HCT116 (cell line): ENCODE measurements around the gene BOLA3.

ENCODE experiments used
- CEBPB ChIP-seq: IDR thresholded peaks from 2 replicates; pipeline ENCODE4 v1.6.1; 2012; ENCODE audit warnings: low read depth
- CTCF ChIP-seq, 3 experiments: fragments of 200-600 bp in 1 of 3; sonication (generic) in 1 of 3; IDR thresholded peaks in 2 of 3; conservative IDR thresholded peaks in 1 of 3; 2 replicates each; pipeline ENCODE4 v1.5.1; 2012 to 2017; ENCODE audit warnings: low read depth in 2 of 3, low read length in 2 of 3, antibody characterized with exemption in 1 of 3, borderline replicate concordance in 1 of 3, control low read depth in 1 of 3, mild to moderate bottlenecking in 1 of 3, mixed read lengths in 1 of 3, mixed run types in 1 of 3, moderate library complexity in 1 of 3; ENCODE audit not compliant: insufficient read depth in 1 of 3
- JUND ChIP-seq: IDR thresholded peaks from 2 replicates; pipeline ENCODE4 v1.6.1; 2012
- POLR2A ChIP-seq: IDR thresholded peaks from 2 replicates; pipeline ENCODE4 v1.7.0; 2011; ENCODE audit warnings: borderline replicate concordance; ENCODE audit not compliant: insufficient read depth, insufficient read length; ENCODE audit errors: extremely low read depth
- YY1 ChIP-seq: IDR thresholded peaks from 2 replicates; pipeline ENCODE4 v1.6.1; 2011; ENCODE audit warnings: low read length, low read depth, moderate library complexity, mild to moderate bottlenecking; ENCODE audit not compliant: insufficient replicate concordance; ENCODE audit errors: extremely low read depth
- ZNF274 ChIP-seq: fragments of 200-500 bp; sonication (Bioruptor generic); IDR thresholded peaks from 2 replicates; pipeline ENCODE4 v1.6.1; 2014; ENCODE audit warnings: mild to moderate bottlenecking, low read depth, low read length, inconsistent platforms

- TF ChIP-seq CTCF (IDR thresholded peaks at IDR 0.05 in 2 of 3, conservative IDR thresholded peaks at IDR 0.05 in 1 of 3; ENCODE audit: borderline replicate concordance in 1 of 3, insufficient read depth in 1 of 3, low read depth in 2 of 3, low read length in 2 of 3) (no peak), JUND (no peak), POLR2A (no peak), YY1 (no peak), CEBPB (no peak), ZNF274 (no peak)
Observed at GRCh38 chr2:74093426-74093825, 54.3 kb downstream of the BOLA3 start.
